Stimulated activated naive CD4-positive, alpha-beta T cell treated with Interleukin-2 at 50 U/mL for 16 hours (primary cell): Measurements from ENCODE around the gene NAPG.
A peak's percentile ranks its signal among the peaks of the same experiment; 100 is the strongest.
"Not testable (repeated sequence)": the region's sequence is repeated elsewhere in the genome, so short reads cannot be mapped to it uniquely, and the experiment has no call there.

Experiments used
- DNase-seq: peaks from one replicate; lab custom pipeline; 2025; lab: John Stamatoyannopoulos, UW

Gene NAPG

GRCh38 chr18:10546557-10547300, 20.9 kb downstream of the NAPG start:
- DNase-seq = no peak

GRCh38 chr18:10552226-10552625, 26.4 kb downstream of the NAPG start:
- DNase-seq = no peak

GRCh38 chr18:10556251-10556650, 30.4 kb downstream of the NAPG start:
- DNase-seq = not testable (repeated sequence)

GRCh38 chr18:10557085-10557677, 31.4 kb downstream of the NAPG start:
- no peak for DNase-seq

GRCh38 chr18:10558243-10558966, 32.6 kb downstream of the NAPG start:
- DNase-seq = no peak

GRCh38 chr18:10558967-10559298, 33.1 kb downstream of the NAPG start:
- DNase-seq = no peak

- DNase-seq = no peak
Measured at GRCh38 chr18:10559553-10560451, 34.0 kb downstream of the NAPG start.

- DNase-seq = peak; percentile 30
Measured at GRCh38 chr18:10560452-10561045, 34.7 kb downstream of the NAPG start.

GRCh38 chr18:10562773-10563160, 36.9 kb downstream of the NAPG start:
- no peak for DNase-seq

- no peak for DNase-seq
Measured at GRCh38 chr18:10563886-10564285, 38.1 kb downstream of the NAPG start.

- no peak for DNase-seq
Measured at GRCh38 chr18:10564975-10565773, 39.3 kb downstream of the NAPG start.

- DNase-seq = no peak
Measured at GRCh38 chr18:10565835-10566234, 40.0 kb downstream of the NAPG start.

GRCh38 chr18:10566390-10566789, 40.6 kb downstream of the NAPG start:
- no peak for DNase-seq

GRCh38 chr18:10569941-10570340, 44.1 kb downstream of the NAPG start:
- DNase-seq = not testable (repeated sequence)

- DNase-seq = no peak
Measured at GRCh38 chr18:10570622-10571021, 44.8 kb downstream of the NAPG start.

GRCh38 chr18:10571537-10571936, 45.7 kb downstream of the NAPG start:
- DNase-seq = no peak

GRCh38 chr18:10573261-10573660, 47.4 kb downstream of the NAPG start:
- not testable (repeated sequence) for DNase-seq

GRCh38 chr18:10574412-10574811, 48.6 kb downstream of the NAPG start:
- not testable (repeated sequence) for DNase-seq

GRCh38 chr18:10577842-10578572, 52.2 kb downstream of the NAPG start:
- DNase-seq = not testable (repeated sequence)

GRCh38 chr18:10578573-10578899, 52.7 kb downstream of the NAPG start:
- DNase-seq = not testable (repeated sequence)
